Neuronal stem cell (in vitro differentiated cells): Measurements from ENCODE around the gene RNF187.
A peak's percentile ranks its signal among the peaks of the same experiment; 100 is the strongest.

Source experiments
- DNase-seq: peaks from one replicate; pipeline ENCODE4 v3.0.0-alpha.2; 2013; ENCODE audit warnings: low spot score
- H2AFZ ChIP-seq: one replicate; pipeline ENCODE4 v1.6.1; 2013; ENCODE audit warnings: mild to moderate bottlenecking, low read length, inconsistent platforms
- H2AK5ac ChIP-seq: 2 replicates; pipeline ENCODE4 v1.6.1; 2013; ENCODE audit warnings: low read depth, mild to moderate bottlenecking, inconsistent platforms, low read length, moderate library complexity, mixed read lengths
- H2BK120ac ChIP-seq: 2 replicates; pipeline ENCODE4 v1.6.1; 2013; ENCODE audit warnings: low read depth, mild to moderate bottlenecking, inconsistent platforms, low read length, moderate library complexity, mixed read lengths
- H2BK12ac ChIP-seq: one replicate; pipeline ENCODE4 v1.6.1; 2013; ENCODE audit warnings: low read length, inconsistent platforms
- H2BK15ac ChIP-seq: 2 replicates; pipeline ENCODE4 v1.6.1; 2013; ENCODE audit warnings: mild to moderate bottlenecking, low read length, inconsistent platforms, mixed read lengths
- H2BK5ac ChIP-seq: one replicate; pipeline ENCODE4 v1.6.1; 2013; ENCODE audit warnings: inconsistent platforms, mild to moderate bottlenecking, low read length, moderate library complexity
- H3K14ac ChIP-seq: one replicate; pipeline ENCODE4 v1.6.1; 2013; ENCODE audit warnings: low read length, inconsistent platforms
- H3K18ac ChIP-seq: 2 replicates; pipeline ENCODE4 v1.6.1; 2013; ENCODE audit warnings: low read length, inconsistent platforms
- H3K23ac ChIP-seq: 2 replicates; pipeline ENCODE4 v1.6.1; 2013; ENCODE audit warnings: low read depth, mild to moderate bottlenecking, mixed read lengths, low read length, inconsistent platforms; ENCODE audit not compliant: poor library complexity
- H3K27ac ChIP-seq: replicated peaks from 3 replicates; pipeline ENCODE4 v1.5.1; 2013; ENCODE audit warnings: low read length, inconsistent platforms
- H3K27me3 ChIP-seq, 3 experiments: 2 replicates each; pipeline ENCODE4 v1.6.1; 2013; ENCODE audit warnings: low read length in 3 of 3, mild to moderate bottlenecking in 2 of 3, inconsistent platforms in 1 of 3, low read depth in 1 of 3, mixed read lengths in 1 of 3, moderate library complexity in 1 of 3; ENCODE audit not compliant: control insufficient read depth in 3 of 3, insufficient read depth in 3 of 3
- H3K36me3 ChIP-seq, 2 donors: replicated peaks in 1 of 2; 2 replicates each; pipeline ENCODE4 v1.6.1; 2013; ENCODE audit warnings: low read length in 2 of 2; ENCODE audit not compliant: control insufficient read depth in 2 of 2, insufficient read depth in 2 of 2
- H3K4ac ChIP-seq: 2 replicates; pipeline ENCODE4 v1.6.1; 2013; ENCODE audit warnings: inconsistent platforms, mild to moderate bottlenecking, low read length, moderate library complexity
- H3K4me1 ChIP-seq, 2 donors: 1 replicate in 1 of 2; 2 replicates in 1 of 2; pipeline ENCODE4 v1.6.1; 2013; ENCODE audit warnings: low read length in 2 of 2, low read depth in 1 of 2; ENCODE audit not compliant: control insufficient read depth in 2 of 2, insufficient read depth in 1 of 2
- H3K4me2 ChIP-seq: one replicate; pipeline ENCODE4 v1.6.1; 2013; ENCODE audit warnings: mild to moderate bottlenecking, low read length, inconsistent platforms; ENCODE audit not compliant: insufficient read depth, poor library complexity, severe bottlenecking
- H3K4me3 ChIP-seq, 2 donors: 2 replicates each; pipeline ENCODE4 v1.5.1; 2013; ENCODE audit warnings: low read length in 2 of 2, mild to moderate bottlenecking in 2 of 2, inconsistent platforms in 1 of 2, moderate library complexity in 1 of 2
- H3K79me1 ChIP-seq: one replicate; pipeline ENCODE4 v1.6.1; 2013; ENCODE audit warnings: low read depth, mild to moderate bottlenecking, inconsistent platforms, low read length, moderate library complexity
- H3K9ac ChIP-seq: one replicate; pipeline ENCODE4 v1.6.1; 2013; ENCODE audit warnings: mild to moderate bottlenecking, low read depth, low read length, inconsistent platforms; ENCODE audit not compliant: poor library complexity
- H3K9me3 ChIP-seq, 2 donors: replicated peaks in 1 of 2; 2 replicates each; pipeline versions ENCODE3 to v1.6.1; 2013; ENCODE audit warnings: low read length in 2 of 2, mild to moderate bottlenecking in 2 of 2, inconsistent platforms in 1 of 2, low read depth in 1 of 2, mixed read lengths in 1 of 2, moderate library complexity in 1 of 2; ENCODE audit not compliant: control insufficient read depth in 2 of 2, insufficient read depth in 1 of 2
- H4K8ac ChIP-seq: one replicate; pipeline ENCODE4 v1.6.1; 2013; ENCODE audit warnings: low read depth, mild to moderate bottlenecking, inconsistent platforms, low read length, moderate library complexity
- H4K91ac ChIP-seq: one replicate; pipeline ENCODE4 v1.6.1; 2013; ENCODE audit warnings: low read length, low read depth, mild to moderate bottlenecking, inconsistent platforms; ENCODE audit not compliant: poor library complexity
- WGBS, 2 donors: extraction: QIAGEN DNeasy Blood & Tissue Kit; methylation state at CpG; one replicate each; pipeline ENCODE4 v1.1.7; 2013; ENCODE audit warnings: missing lambda C conversion rate in 2 of 2, mixed read lengths in 1 of 2; ENCODE audit not compliant: insufficient read length in 2 of 2, insufficient replicate concordance in 1 of 2; ENCODE audit errors: extremely low coverage in 2 of 2; 5-methylcytosine and 5-hydroxymethylcytosine counted together

RNF187 gene

DNA sequence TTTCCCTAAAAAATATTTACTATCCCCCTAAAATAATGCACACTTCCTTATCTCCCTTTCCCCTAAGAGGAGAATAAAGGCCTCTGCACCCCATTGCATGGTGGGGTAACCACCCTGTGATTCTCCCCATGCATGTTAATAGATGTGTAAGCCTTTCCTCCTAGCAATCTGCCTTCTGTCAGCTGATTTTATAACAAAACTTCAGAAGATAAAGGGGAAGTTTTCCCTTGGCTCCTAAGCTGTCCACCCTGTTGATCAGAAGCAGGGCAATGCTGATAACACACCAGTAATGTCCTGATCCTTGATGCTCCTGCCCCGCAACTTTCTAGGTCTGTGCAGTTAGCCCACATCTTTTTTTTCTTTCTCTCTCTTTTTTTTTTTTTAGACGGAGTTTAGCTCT lies 11.4 kb upstream of the RNF187 start:
- Histone ChIP-seq H3K4me3 (no peak overlapping the region), H2AFZ (peak overlapping the region; percentile 59), H3K23ac (no peak overlapping the region), H3K4me1 (peaks cover 0 to 32% of the 10 kb centered on the region in 2 donors), H3K27me3 (peaks cover 0 to 10% (median 5%) of the 10 kb centered on the region in 3 experiments), H2BK15ac (no peak overlapping the region), H3K4ac (no peak overlapping the region), H4K91ac (no peak overlapping the region), H2AK5ac (no peak overlapping the region), H3K14ac (no peak overlapping the region), H3K4me2 (no peak overlapping the region), H2BK12ac (no peak overlapping the region), H3K9me3 (no peaks in the 10 kb centered on the region), H3K18ac (no peak overlapping the region), H2BK120ac (no peak overlapping the region), H3K79me1 (no peaks in the 10 kb centered on the region), H3K27ac (no peak overlapping the region), H2BK5ac (no peak overlapping the region), H3K9ac (no peak overlapping the region), H3K36me3 (no peaks in the 10 kb centered on the region), H4K8ac (no peak overlapping the region)
- DNase-seq = no peak
- WGBS, 2 donors = no CpG with 5 or more reads among the region's 2 CpGs

DNA sequence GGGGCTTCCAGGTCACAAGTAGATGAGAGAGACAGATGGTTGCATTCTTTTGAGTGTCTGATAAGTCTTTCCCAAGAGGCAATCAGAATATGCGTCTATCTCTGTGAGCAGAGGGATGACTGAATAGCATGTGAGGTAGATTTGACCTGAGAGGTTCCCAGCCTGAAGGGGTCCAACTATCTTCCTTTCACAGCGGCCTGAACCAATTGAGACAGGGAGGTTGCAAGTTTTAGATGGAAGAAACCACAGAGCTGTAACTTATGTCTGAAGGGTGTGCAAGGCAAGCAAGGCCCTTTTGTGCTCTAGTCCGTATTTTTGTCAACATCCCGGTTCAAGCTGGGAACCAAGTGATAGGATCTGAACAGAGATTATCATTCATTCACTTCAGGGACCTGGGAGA lies 9.9 kb upstream of the RNF187 start:
- no peak overlapping the region for H3K4me2 ChIP-seq
- H2AFZ ChIP-seq = no peak overlapping the region
- no peak overlapping the region for H3K27ac ChIP-seq
- H4K91ac ChIP-seq = no peak overlapping the region
- no peak overlapping the region for H3K14ac ChIP-seq
- no peak overlapping the region for H2BK120ac ChIP-seq
- H3K27me3 ChIP-seq = peaks cover 0 to 5% (median 5%) of the 10 kb centered on the region in 3 experiments
- H3K36me3 ChIP-seq = no peaks in the 10 kb centered on the region
- H3K9me3 ChIP-seq = no peaks in the 10 kb centered on the region
- no peak overlapping the region for H2AK5ac ChIP-seq
- no peak overlapping the region for H2BK12ac ChIP-seq
- no peak overlapping the region for H2BK5ac ChIP-seq
- H3K4me1 ChIP-seq = peaks cover 0 to 32% of the 10 kb centered on the region in 2 donors
- WGBS, 2 donors = no CpG with 5 or more reads among the region's 4 CpGs
- no peak overlapping the region for H3K4ac ChIP-seq
- no peak for DNase-seq
- H3K9ac ChIP-seq = no peak overlapping the region
- no peak overlapping the region for H2BK15ac ChIP-seq
- H3K18ac ChIP-seq = no peak overlapping the region
- no peak overlapping the region for H3K4me3 ChIP-seq
- no peak overlapping the region for H3K23ac ChIP-seq
- no peaks in the 10 kb centered on the region for H3K79me1 ChIP-seq
- H4K8ac ChIP-seq = no peak overlapping the region

DNA sequence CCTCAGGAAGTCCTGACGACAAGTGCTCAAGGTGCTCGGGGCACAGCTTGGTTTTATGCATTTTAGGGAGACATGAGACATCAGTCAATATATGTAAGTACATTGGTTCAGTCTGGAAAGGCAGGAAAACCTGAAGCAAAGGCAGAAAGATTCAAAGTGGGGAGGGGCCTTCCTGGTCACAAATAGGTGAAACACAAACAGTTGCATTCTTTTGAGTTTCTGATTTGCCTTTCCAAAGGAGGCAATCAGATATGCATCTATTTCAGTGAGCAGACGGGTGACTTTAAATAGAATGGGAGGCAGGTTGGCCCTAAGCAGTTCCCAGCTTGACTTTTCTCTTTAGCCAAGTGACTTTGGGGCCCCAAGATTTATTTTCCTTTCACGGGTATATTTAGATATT lies 8.9 kb upstream of the RNF187 start:
- H3K27ac ChIP-seq = no peak overlapping the region
- H2AFZ ChIP-seq = no peak overlapping the region
- no peak overlapping the region for H3K23ac ChIP-seq
- H2BK12ac ChIP-seq = no peak overlapping the region
- H3K27me3 ChIP-seq = peaks cover 0 to 5% (median 3%) of the 10 kb centered on the region in 3 experiments
- H3K79me1 ChIP-seq = no peaks in the 10 kb centered on the region
- H3K18ac ChIP-seq = no peak overlapping the region
- H3K4ac ChIP-seq = no peak overlapping the region
- H2AK5ac ChIP-seq = no peak overlapping the region
- WGBS, 2 donors = no CpG with 5 or more reads among the region's 4 CpGs
- H3K14ac ChIP-seq = no peak overlapping the region
- no peak overlapping the region for H4K91ac ChIP-seq
- no peak overlapping the region for H3K4me3 ChIP-seq
- H3K4me2 ChIP-seq = no peak overlapping the region
- no peak overlapping the region for H2BK5ac ChIP-seq
- H3K9me3 ChIP-seq = no peaks in the 10 kb centered on the region
- H2BK15ac ChIP-seq = no peak overlapping the region
- H3K9ac ChIP-seq = no peak overlapping the region
- no peak overlapping the region for H4K8ac ChIP-seq
- no peak overlapping the region for H2BK120ac ChIP-seq
- no peak for DNase-seq
- peaks cover 0 to 28% of the 10 kb centered on the region in 2 donors for H3K4me1 ChIP-seq
- no peaks in the 10 kb centered on the region for H3K36me3 ChIP-seq

DNA sequence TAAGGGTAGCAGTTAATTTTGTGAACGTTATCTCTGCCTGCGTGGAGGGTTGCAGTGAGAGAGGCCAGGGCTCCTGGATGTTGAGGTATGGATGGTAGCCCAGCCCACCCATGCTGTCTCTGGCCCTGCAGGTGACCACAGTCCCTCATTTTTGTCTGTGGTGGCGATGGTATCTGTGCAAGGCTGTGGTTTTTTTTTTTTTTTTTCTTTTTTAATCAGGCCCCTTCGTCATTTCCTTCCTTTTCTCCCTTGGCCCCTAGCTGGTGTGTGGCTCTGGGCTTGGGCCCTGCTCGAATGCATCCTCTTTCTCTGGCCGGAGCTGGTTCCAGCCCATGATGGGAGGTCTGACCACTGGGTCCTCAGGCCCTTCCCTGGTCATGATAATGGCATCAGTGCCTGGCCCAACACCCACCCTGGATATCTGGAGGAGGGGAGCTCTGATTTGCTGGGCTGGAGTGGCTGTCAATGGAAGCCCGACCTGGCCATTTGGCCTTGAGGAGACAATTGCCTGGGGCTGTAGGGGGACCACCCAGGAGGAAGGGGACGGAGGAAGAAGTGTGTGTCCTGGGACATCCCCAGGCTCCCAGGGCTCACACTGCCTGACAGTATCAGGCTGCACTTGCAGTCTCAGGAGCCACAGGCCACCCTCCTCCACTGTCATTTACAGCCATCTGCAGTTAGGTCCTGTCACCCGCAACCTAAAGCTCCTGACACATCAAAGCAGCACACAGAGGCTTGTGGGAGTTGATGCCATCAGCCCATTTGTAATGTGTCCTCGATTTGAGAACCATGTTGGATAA lies 8.1 kb upstream of the RNF187 start:
- no peak overlapping the region for H3K14ac ChIP-seq
- H2AK5ac ChIP-seq = no peak overlapping the region
- DNase-seq = no peak
- no peaks in the 10 kb centered on the region for H3K9me3 ChIP-seq
- H4K8ac ChIP-seq = no peak overlapping the region
- no peak overlapping the region for H3K4me2 ChIP-seq
- peaks cover 0 to 28% of the 10 kb centered on the region in 2 donors for H3K4me1 ChIP-seq
- no peaks in the 10 kb centered on the region for H3K36me3 ChIP-seq
- peaks cover 0 to 5% (median 0%) of the 10 kb centered on the region in 3 experiments for H3K27me3 ChIP-seq
- H4K91ac ChIP-seq = no peak overlapping the region
- H3K9ac ChIP-seq = no peak overlapping the region
- no CpG with 5 or more reads among the region's 10 CpGs for WGBS, 2 donors
- no peak overlapping the region for H2BK120ac ChIP-seq
- no peak overlapping the region for H3K4ac ChIP-seq
- H3K79me1 ChIP-seq = no peaks in the 10 kb centered on the region
- no peak overlapping the region for H3K18ac ChIP-seq
- no peak overlapping the region for H3K27ac ChIP-seq
- peak overlapping the region; percentile 16 for H2AFZ ChIP-seq
- H3K23ac ChIP-seq = no peak overlapping the region
- no peak overlapping the region for H2BK12ac ChIP-seq
- H2BK15ac ChIP-seq = no peak overlapping the region
- H3K4me3 ChIP-seq = no peak overlapping the region
- no peak overlapping the region for H2BK5ac ChIP-seq
